GM19351 (cell line): ENCODE measurements around the gene ELAVL4.

Source experiments
- ATAC-seq: cut with Tn5 transposase; IDR thresholded peaks from one replicate; pipeline ENCODE4 v1.9.1; 2021; ENCODE audit warnings: mild to moderate bottlenecking, moderate library complexity; ENCODE audit not compliant: unreplicated experiment

ELAVL4 gene

DNA sequence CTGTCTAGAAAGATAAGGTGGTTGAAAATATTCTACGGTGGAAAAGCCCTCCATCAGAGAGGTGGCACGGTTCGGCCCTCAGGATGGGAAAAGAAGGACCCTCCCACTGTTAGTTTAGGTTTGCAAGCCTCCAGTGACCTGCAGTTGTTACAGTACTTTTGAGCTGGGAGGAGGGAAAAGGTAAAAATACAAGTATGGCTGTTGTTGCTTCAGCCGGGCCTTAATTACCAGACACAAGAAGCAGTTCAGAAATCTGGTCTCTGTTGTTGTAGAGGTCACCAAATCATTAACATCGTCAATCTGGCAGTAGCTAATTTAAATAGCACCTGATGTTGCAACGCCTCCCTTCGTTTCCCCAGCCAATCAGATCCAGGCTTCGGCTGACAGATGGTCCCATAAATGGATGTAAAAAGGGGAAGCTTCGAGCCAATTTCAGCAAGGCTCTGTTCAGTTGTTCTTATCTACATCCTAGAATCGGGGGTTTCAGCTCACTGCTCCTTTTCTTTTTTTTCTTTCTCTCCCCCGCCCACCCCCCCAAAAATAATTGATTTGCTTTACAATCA, at the start of gene ELAVL4:
TSS of gene ELAVL4 (plus strand) at position 424 of the 563 bp plus-strand sequence. CDS start 270 bp downstream, outside the sequence.
- ATAC-seq = no peak

DNA sequence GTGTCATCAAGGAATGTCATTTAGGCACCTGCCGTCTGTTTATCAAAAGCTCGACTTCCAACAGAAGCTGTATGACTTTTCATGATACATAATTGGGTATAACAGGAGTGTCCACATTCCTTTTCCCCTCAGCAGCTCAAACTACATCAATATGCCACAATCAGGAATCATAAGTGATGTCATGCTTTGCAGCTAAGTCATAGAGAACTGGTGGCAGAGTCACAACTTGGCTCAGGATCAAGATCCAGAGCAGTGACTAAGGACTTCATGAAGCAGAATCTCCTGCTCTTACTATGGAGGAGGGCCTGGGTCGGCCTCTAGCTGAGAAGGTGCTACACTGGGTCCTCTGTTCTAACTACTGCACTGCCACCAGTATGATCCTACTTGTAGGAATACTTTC, 48.4 kb upstream of the ELAVL4 start:
- no peak for ATAC-seq

DNA sequence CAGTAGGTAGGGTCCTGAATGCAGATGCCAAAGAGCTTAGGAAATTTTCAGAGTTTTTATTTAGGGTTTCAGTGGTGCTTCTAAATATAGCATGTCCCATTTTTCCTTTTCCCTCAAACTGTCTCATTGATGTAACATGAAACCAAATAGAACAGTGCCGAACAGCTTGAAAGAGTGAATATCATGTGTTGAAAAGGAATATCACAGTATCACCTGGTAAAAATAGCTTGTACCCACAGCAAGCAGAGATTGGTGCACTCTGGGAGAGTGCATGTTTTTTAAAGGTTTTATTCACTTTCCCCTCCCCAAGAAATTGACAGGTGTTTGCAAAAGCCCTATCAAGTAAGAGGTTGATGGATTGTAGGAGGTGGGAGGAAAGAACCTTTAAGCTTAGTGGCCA, 41.9 kb upstream of the ELAVL4 start:
- ATAC-seq = no peak

DNA sequence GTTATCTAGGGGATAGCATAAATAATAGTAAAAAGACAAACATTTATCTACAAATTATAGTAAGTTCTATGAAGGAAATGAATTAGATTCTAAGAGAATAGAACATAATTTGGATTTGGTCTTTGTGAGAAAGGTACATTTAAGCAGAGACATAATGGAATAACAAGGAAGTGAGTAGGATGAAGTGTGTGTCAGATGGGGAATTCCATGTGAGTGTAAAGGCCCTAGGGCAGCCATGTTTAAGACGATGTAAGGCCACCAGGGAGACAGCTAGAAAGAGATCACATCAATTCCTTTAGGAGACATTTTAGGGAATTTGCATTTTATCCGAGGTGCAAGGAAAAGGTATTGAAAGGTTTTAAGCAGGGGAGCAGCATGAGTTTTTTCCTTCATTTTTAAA, 33.8 kb upstream of the ELAVL4 start:
- ATAC-seq = no peak

DNA sequence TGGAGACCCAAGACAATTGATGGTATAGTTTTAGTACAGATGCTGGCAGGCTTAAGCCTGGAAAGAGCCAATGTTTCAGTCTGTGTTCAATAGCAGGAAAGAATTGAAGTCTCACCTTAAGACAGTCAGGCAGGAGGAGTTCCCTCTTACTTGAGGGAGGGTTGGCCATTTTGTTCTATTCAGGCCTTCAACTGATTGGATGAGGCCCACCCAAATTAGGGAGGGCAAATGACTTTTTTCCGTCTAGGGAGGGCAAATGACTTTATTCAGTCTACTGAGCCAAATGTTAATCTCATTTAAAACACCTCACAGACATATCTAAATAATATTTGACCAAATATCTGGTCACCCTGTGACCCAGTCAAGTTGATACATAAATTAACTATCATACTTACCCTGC, 31.4 kb upstream of the ELAVL4 start:
- no peak for ATAC-seq

DNA sequence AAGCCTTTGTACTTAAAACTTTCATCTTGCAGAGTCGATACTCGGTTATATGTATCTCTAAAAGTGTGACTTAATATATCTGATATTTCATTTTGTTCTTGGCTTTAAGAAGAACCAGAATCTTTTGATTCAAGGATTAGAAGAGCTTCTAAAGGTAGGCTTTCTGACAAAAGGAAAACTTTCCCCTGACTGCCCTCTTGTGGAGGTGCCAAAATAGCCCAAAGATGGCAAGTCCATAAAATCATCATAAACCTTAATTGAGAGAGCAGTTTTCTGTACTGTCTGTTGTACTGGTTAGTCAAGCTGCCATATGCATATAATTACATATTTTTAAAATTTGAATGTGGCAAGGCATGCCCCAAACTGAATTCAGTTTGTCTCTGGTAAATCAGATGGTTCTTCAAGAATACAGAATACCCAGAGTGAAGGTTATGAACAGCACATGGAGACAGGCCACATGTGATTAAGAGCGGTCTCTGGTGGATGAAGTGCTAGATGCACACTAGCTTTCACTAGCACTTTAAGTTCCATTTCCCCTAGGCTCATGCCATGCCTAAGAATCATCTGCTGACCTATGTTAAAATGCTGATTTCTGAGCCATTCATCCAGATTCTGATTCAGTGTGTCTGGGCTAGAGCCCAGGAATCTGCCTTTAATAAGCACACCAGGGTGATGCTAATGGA, 27.7 kb upstream of the ELAVL4 start:
- ATAC-seq = no peak

DNA sequence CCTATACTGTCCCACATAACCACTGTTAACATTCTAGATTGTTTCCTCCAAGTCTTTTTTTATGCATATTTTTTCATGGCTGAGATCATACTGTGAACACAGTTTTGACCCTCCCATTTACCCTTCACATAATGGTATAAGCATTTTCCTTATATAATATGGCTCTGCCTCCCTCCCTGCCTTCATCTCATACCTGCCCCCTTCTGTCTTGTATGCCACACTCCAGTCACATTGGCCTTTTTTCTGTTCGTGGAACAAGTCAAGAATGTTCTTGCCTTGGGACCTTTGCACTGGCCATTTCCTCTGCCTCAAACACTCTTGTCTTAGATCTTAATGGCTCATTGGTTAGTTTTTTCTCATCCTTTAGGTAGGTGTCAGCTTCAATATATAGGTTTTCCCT, 24.3 kb upstream of the ELAVL4 start:
- ATAC-seq = no peak

DNA sequence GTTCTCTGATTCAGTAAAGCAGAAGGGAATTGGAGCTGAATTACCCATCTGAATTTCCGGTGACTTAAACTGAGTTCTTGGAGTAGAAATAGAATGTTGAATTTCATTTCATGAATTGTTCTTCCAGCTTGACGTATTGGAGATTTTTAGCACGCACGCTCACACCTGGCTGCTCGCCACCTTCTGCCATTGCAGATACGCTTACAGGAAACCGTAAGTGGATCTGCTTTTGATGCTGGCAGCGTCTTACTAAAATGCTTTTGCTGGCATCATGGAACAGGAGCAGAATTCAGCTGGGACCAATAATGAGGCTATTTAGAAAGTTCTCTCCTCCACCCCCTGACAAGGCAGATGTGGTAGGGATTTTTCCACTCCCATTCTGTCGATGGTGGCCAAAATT, 17.7 kb upstream of the ELAVL4 start:
- ATAC-seq = no peak

DNA sequence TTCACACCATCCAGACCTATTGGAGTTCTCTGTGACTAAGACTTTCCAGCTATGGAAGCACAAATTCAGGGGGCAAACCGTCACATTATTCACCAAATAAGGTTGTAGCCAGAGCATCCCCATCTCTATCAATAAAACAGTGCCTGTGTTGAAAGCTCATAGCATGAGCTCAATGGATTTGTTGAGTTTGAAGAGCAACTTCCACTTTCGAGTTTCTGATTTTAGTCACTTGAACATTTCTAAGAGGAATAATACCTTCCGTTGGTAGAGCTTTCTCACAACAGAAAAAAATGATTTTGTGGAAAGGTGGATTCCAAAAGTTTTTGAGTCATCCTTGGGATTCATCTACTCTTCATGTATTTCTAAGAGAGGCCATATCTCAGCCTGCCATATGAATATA, 13.0 kb upstream of the ELAVL4 start:
- no peak for ATAC-seq

DNA sequence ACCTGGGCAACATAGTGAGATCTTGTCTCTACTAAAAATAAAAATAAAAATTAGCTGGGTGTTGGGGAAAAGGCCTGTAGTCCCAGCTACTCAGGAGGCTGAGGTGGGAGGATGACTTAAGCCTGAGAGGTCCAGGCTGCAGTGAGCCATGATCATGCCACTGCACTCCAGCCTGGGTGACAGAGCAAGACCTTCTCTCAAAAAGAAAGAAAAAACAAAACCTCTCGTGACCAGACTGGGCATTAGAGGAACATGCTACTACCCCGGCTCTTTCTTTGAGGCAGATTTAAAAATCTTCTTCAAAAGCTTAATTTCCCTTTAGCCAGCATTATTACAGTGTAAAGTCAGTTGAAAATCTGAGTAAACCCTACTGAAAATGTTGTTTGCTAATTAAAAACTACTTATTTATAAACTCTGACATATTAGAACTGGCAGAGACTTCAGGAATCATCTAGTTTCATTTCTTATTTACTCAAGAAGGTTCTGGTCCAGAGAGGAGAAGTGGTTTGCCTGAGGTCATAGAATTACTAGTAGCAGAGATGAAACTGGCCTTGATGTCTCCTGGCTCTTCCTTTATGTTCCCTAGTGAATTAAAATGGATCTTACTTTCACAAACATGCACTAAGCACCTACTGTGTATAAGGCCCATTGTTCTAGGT, 11.6 kb upstream of the ELAVL4 start:
- no peak for ATAC-seq

DNA sequence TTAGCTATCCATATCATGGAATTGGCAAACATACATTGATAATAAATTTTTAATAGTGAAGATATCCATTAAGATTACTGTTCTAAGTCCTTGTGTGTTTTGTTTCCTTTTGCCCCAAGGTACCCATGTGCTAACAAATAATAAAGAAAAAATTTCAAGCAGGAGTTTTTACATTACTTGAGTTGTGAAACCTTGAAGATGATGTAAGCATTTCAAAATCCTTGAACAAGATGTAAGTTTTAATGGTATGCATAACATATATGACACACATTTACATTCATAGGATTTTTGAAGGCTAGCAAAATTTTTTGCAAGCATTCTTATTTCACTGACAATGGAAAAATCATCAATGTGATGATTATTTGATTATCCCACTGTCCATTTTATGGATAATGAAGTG, 10.9 kb upstream of the ELAVL4 start:
- no peak for ATAC-seq

DNA sequence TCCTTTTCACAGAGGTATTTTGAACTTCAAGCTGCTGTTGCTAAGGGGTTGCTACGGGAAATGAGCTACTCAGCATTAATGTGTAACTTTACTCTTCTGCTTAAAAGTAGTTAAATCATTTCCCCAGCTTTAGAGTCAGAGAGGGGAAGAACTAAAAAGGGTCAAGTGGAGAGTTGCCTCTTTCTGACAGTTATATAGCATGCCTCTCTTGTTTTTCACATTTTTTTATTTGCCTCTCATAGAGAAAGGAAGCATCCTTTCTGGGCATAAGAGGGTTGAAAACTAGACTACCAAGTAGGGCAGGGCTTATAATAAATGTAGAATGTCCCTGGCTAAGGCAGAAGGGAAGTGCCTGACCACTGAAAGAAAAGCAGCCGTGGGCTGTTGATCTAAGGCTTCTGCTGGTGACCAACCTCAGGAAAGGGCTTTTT, 10.1 kb upstream of the ELAVL4 start:
- ATAC-seq = no peak

DNA sequence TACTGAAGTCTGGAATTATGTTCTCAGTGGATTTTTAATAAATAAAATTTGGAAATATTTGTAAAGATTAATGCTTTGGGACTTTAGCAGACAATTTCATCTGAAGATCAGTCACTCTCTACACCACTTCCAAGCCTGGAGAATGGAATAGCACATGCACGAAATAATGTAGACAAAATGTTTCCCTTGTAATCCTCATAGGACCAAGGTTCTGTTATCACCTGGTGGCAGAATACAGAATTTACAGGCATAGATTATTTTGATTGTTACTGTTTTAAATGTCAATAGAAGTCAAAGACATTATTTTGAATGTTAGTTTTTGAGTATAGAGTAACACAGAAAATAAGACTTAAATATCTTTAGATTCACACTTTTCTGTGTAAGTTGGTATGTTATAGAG, 9.1 kb upstream of the ELAVL4 start:
- ATAC-seq = no peak

DNA sequence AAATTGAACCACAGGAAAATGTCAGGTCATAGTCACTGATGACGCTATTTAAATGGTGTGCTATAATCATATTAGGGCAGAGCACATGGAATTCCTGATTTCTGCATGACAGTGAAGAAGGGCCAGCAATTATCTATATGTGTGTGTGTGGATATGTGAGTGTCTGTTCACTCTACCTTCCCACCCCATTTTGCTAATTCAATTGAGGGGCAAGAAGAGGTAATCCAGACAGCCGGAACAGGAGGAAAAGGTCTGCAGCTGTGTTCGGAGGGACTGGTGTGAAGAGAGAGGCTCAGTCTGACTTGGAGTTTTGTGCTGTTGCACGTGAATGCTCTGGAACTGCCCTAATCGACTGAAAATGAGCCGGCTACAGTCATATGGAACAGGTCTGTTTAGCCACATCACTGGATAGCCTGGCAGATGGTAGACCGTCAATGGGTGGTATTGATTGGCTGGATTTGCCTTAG, 5.1 kb upstream of the ELAVL4 start:
- no peak for ATAC-seq

DNA sequence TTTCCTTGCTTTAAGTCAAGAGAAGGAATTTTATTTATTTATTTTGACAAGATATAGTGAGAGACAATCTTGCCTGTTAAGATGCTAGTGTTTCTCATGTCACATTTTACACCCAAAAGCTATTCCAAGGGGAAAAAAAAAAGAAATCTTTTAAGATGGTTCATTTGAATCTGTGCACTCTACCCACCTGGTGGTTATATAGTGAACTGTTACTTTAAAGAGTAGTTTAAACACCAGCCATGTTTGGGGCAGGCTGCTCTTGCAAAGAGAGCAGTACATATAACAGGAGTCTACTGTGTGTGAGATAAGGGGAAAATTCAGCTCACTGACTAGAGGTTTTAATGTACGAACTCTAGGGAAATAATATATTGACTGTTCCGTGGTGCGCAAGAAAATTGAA, 3.3 kb upstream of the ELAVL4 start:
- no peak for ATAC-seq

DNA sequence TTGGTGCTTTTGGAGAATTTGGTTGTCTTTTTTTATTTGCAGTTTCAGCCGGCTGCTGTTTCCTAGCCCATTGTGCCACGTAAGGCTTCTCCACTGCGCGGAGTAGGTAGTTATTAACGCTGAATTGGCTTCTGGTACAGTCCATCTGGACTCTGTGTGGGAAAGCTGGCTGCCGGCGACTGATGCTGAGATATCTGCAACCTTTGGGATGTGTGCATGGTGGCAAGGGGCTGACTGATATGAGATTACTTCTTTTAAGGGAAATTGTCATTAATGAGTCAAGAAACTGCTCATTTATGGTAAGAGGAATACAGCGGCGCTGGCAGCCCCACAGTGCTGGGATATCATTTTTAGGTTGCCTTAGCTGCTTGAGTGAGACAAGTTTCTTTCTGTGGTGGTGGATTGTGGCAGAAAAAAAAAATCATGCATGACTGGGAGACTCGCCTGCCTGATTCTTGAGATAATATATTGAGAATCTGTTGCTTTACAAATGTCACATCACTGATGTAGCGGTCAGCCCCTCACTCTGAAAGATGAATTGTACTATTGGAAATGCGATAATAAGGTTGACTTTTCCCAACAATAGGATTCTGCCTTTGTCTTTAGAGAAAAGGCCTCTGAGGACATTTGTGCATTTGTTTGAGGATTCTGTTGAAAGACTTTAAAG, 2.5 kb upstream of the ELAVL4 start:
- no peak for ATAC-seq

DNA sequence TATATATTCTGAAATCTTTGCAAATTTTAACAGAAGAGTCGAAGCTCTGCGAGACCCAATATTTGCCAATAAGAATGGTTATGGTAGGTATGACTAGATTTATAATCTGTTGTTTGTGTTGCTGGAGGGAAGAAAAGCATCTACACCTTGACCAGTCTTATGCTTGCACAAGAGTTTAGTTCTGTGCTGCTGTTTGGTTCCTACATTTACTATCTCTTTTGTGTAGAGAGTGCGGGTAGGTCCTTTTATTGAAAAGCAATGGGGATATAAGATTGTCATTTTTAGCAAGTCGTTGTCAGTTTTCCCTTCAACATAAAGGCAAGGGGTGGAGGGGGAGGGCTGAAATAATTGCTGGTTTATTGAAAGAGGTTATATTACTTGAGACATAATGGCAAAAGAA, 396 bp downstream of the ELAVL4 start:
- ATAC-seq = no peak

DNA sequence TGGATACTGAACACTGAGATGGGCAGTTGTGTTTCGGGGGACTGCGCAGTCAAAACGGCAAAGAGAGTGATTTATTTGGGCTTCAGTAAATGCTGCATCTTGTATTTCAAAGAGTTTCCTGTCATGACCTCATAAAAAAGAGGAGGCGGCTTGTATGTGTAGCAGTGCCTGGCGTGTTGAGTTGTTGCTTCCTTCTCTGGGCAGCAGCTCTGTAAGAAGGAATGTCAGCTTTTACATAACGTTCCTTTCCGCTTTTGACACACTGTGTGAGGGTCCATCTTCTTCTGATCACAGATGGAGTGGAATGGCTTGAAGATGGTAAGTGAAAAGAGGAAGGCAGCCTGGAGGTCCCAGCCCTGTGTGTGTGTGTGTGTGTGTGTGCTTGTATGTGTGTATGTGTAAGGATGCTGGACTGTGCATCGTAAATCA, 941 bp downstream of the ELAVL4 start:
- no peak for ATAC-seq

DNA sequence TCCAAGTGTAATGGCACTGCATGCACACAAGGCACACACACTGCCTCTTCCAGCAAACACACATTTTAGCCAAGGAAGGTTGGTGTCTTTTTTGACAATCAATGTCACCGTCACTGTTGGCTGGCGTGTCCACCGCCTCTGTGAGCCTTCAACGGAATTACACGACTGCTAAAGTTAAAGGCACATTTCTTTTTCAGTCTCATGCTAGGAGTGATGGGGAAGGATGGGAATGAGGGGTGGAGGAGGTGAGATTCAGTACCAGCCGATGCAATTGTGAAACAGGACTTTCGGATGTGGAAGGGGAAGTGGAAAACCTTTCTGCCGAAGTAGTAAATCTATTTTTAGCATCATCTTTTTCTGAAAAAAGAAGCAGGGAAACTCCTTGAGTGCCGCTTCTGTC, 1.4 kb downstream of the ELAVL4 start:
- no peak for ATAC-seq

DNA sequence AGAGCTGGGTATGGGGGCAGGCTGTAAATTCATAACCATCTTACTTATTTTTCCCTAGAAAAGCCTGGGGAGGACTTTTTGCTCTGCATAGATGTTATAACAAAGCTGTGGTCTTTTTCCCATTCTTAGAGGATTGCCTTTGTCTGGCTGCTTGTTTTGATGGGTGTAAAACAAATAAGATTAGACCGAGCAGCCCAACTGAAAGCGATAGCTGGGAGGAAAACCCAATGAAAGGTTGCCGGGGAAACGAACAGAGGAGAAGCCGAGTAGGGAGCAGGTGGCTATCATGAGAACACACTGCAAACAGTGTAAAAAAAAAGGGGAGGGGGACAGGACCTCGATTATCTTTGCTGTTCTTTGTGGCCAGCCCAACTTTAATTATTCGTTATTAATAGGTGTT, 1.9 kb downstream of the ELAVL4 start:
- no peak for ATAC-seq

DNA sequence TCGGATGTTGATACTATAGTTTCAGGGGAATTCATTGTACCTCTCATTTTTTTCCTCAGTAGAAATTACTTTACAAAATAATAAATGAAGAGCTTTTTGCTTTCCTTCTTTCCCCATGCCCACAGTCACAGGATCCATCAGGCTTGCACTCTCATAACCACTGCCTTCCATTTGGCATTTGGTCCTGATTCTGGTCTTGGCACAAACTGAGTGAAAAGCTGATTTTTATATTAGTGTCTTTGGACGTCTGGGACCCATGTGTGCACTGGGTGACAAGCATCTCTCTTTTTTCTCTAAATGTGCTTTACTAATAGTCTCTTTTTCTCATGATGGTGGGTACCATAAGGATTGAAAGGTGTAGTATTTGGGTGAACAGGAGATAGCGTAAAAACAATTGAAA, 2.8 kb downstream of the ELAVL4 start:
- ATAC-seq = no peak

DNA sequence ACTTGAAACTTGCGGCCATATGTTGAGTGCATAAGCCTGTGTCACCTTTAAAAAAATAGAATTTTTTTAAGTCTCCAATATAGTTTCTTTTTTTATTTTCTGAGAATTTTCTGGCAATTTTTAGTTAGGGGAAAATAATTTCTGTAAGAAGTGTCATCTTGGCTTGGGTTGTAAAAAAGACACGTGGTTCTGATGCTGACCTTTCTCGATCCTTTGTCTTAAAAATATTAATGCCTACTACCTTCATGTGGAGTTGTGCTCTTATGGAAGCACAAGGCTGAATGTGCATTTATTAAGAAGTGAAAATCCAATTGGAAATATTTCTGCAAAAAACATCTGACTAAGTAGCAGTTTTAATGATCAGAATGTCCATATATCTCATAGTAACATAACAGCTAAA, 3.5 kb downstream of the ELAVL4 start:
- ATAC-seq = no peak
